Endothelial cell of umbilical vein (primary cell): Measurements from ENCODE around the gene MYADM. TPM values are rescaled to one million over a fixed set of nuclear protein-coding genes. Genes with fewer than 3 reads are reported as not detected.

Experiments
- polyA plus RNA-seq, 4 experiments: library from polyadenylated mRNA; depleted of rRNA in 3 of 4; stranded (reverse) in 3 of 4; unstranded in 1 of 4; fragments of >200 nt; gene quantifications; 2 replicates each; pipeline versions ENCODE4 v1.2.1 to v1.2.3, GENCODE V29; 2011 to 2012; ENCODE audit warnings: missing spikeins in 1 of 4
- total RNA-seq: library from RNA; stranded (reverse); gene quantifications from 2 replicates; pipeline ENCODE4 v1.2.3, GENCODE V29; 2021

Gene MYADM
- total and polyA plus RNA-seq, 2 donors (not counting 3 experiments of a cell fraction or from before 2014, with no cell fraction given), result 100 to 133 TPM

Other genes starting within 250 kb of the MYADM start
- gene DPRX, start 235.9 kb upstream of the MYADM start, total RNA-seq, result not detected in 2 replicates
- not detected in 2 replicates for gene DPRX, start 235.9 kb upstream of the MYADM start, polyA plus RNA-seq
- 0.58 and 0.73 TPM in 2 replicates for gene NLRP12, start 43.6 kb upstream of the MYADM start, total RNA-seq
- 0.27 and 0.46 TPM in 2 replicates for gene NLRP12, start 43.6 kb upstream of the MYADM start, polyA plus RNA-seq
- gene PRKCG, start 14.3 kb downstream of the MYADM start, total RNA-seq, result not detected in 2 replicates
- gene PRKCG, start 14.3 kb downstream of the MYADM start, polyA plus RNA-seq, result 0.07 and 0.08 TPM in 2 replicates
- 0.78 and 1.3 TPM in 2 replicates for gene CACNG7, start 41.4 kb downstream of the MYADM start, total RNA-seq
- gene CACNG7, start 41.4 kb downstream of the MYADM start, polyA plus RNA-seq, result 0.92 and 1.1 TPM in 2 replicates
- gene CACNG8, start 95.1 kb downstream of the MYADM start, total RNA-seq, result 1.7 and 3.0 TPM in 2 replicates
- 0.11 and 0.18 TPM in 2 replicates for gene CACNG8, start 95.1 kb downstream of the MYADM start, polyA plus RNA-seq
- 4.0 and 5.4 TPM in 2 replicates for gene CACNG6, start 123.8 kb downstream of the MYADM start, total RNA-seq
- gene CACNG6, start 123.8 kb downstream of the MYADM start, polyA plus RNA-seq, result 3.9 and 5.0 TPM in 2 replicates
- not detected in 2 replicates for gene VSTM1, start 196.0 kb downstream of the MYADM start, total RNA-seq
- gene VSTM1, start 196.0 kb downstream of the MYADM start, polyA plus RNA-seq, result not detected in 2 replicates
- not detected in 2 replicates for gene TARM1, start 213.5 kb downstream of the MYADM start, total RNA-seq
- gene TARM1, start 213.5 kb downstream of the MYADM start, polyA plus RNA-seq, result not detected in 2 replicates
- not detected in 2 replicates for gene OSCAR, start 232.9 kb downstream of the MYADM start, total RNA-seq
- 0.08 and 0.10 TPM in 2 replicates for gene OSCAR, start 232.9 kb downstream of the MYADM start, polyA plus RNA-seq
- gene NDUFA3, start 235.0 kb downstream of the MYADM start, total RNA-seq, result 119 and 132 TPM in 2 replicates
- gene NDUFA3, start 235.0 kb downstream of the MYADM start, polyA plus RNA-seq, result 95.5 and 107 TPM in 2 replicates
- 32.1 and 36.2 TPM in 2 replicates for gene TFPT, start 247.8 kb downstream of the MYADM start, total RNA-seq
- gene TFPT, start 247.8 kb downstream of the MYADM start, polyA plus RNA-seq, result 28.3 and 29.3 TPM in 2 replicates
- gene PRPF31, start 247.9 kb downstream of the MYADM start, total RNA-seq, result 99.1 and 101 TPM in 2 replicates
- 70.8 and 76.2 TPM in 2 replicates for gene PRPF31, start 247.9 kb downstream of the MYADM start, polyA plus RNA-seq